Progenitor cell of endocrine pancreas (in vitro differentiated cells): Measurements from ENCODE around the gene PARP8. TPM values are rescaled to one million over a fixed set of nuclear protein-coding genes. Genes with fewer than 3 reads are reported as not detected.
"Not testable (repeated sequence)": the region's sequence is repeated elsewhere in the genome, so short reads cannot be mapped to it uniquely, and the experiment has no call there.

Source experiments
- DNase-seq: peaks from one replicate; pipeline ENCODE4 v3.0.0; 2021; ENCODE audit warnings: low spot score; ENCODE audit not compliant: unreplicated experiment
- H3K27ac Mint-ChIP-seq: 2 replicates; pipeline ENCODE4 v1.8.0; 2021; ENCODE audit warnings: mild to moderate bottlenecking, moderate library complexity, mixed read lengths
- H3K27me3 Mint-ChIP-seq: 2 replicates; pipeline ENCODE4 v1.8.0; 2021; ENCODE audit warnings: mixed read lengths
- H3K36me3 Mint-ChIP-seq: 2 replicates; pipeline ENCODE4 v1.8.0; 2022; ENCODE audit warnings: mixed read lengths; ENCODE audit not compliant: insufficient read depth
- H3K4me1 Mint-ChIP-seq: 2 replicates; pipeline ENCODE4 v1.8.0; 2021; ENCODE audit warnings: low read depth, mixed read lengths
- H3K4me3 Mint-ChIP-seq: 2 replicates; pipeline ENCODE4 v1.8.0; 2021; ENCODE audit warnings: low read depth, mild to moderate bottlenecking, moderate library complexity, mixed read lengths
- H3K9me3 Mint-ChIP-seq: 2 replicates; pipeline ENCODE4 v1.8.0; 2021; ENCODE audit warnings: low read depth, mixed read lengths
- CTCF ChIP-seq: fragments of 200-600 bp; sonication (generic); IDR thresholded peaks from one replicate; pipeline ENCODE4 v1.5.0; 2021; ENCODE audit warnings: antibody characterized with exemption, mild to moderate bottlenecking; ENCODE audit not compliant: unreplicated experiment
- long read RNA-seq: library from polyadenylated mRNA; unstranded; transcript quantifications from one replicate; pipeline ENCODE4 v2.0.0, GENCODE V29; 2020
- total RNA-seq: library from RNA; stranded (reverse); gene quantifications from 2 replicates; pipeline ENCODE4 v1.2.1, GENCODE V29; 2021

PARP8 gene
- total RNA-seq: 24.1 and 26.7 TPM in 2 replicates
- long read RNA-seq, full-length matches to known transcripts: 11 of 69 reads
- long read RNA-seq, partial matches to known transcripts: 33 of 69 reads
- long read RNA-seq, other reads (novel, unspliced or antisense): 25 of 69 reads

GRCh38 chr5:50666261-50667022 lies at the start of gene PARP8:
Gene PARP8, plus strand, starts transcription at chr5:50666637. Its CDS starts 459 bp downstream, at chr5:50667096.
- H3K27me3 Mint-ChIP-seq: peaks cover 7% of the 10 kb centered on the region
- peak within 1 kb of the TSS; percentile 98 for H3K4me3 Mint-ChIP-seq
- no peak for TF ChIP-seq CTCF
- H3K36me3 Mint-ChIP-seq: no peaks in the 10 kb centered on the region
- peaks cover 17% of the 10 kb centered on the region for H3K4me1 Mint-ChIP-seq
- peak; percentile 29 for DNase-seq
- no peaks in the 10 kb centered on the region for H3K9me3 Mint-ChIP-seq
- H3K27ac Mint-ChIP-seq: peak within 1 kb of the TSS; percentile 99

- H3K27me3 Mint-ChIP-seq: no peaks in the 10 kb centered on the region
- no peak overlapping the region for H3K4me3 Mint-ChIP-seq
- H3K27ac Mint-ChIP-seq: no peak overlapping the region
- no peaks in the 10 kb centered on the region for H3K4me1 Mint-ChIP-seq
- no peaks in the 10 kb centered on the region for H3K36me3 Mint-ChIP-seq
- no peak for DNase-seq
- H3K9me3 Mint-ChIP-seq: peaks cover 5% of the 10 kb centered on the region
- no peak for TF ChIP-seq CTCF
These were observed 42.8 kb upstream of the PARP8 start for GRCh38 chr5:50623666-50624065.

- not testable (repeated sequence) for H3K36me3 Mint-ChIP-seq, H3K4me3 Mint-ChIP-seq, DNase-seq, H3K4me1 Mint-ChIP-seq, H3K27me3 Mint-ChIP-seq, H3K27ac Mint-ChIP-seq, H3K9me3 Mint-ChIP-seq
These were observed 31.6 kb upstream of the PARP8 start for GRCh38 chr5:50634866-50635265.

- H3K4me3 Mint-ChIP-seq, H3K9me3 Mint-ChIP-seq, H3K4me1 Mint-ChIP-seq, H3K36me3 Mint-ChIP-seq, H3K27me3 Mint-ChIP-seq, H3K27ac Mint-ChIP-seq, DNase-seq: not testable (repeated sequence)
These were observed 28.9 kb upstream of the PARP8 start for GRCh38 chr5:50637576-50637975.

- Mint-ChIP-seq H3K36me3 (no peaks in the 10 kb centered on the region), H3K4me1 (peaks cover 2% of the 10 kb centered on the region), H3K27me3 (peaks cover 4% of the 10 kb centered on the region), H3K27ac (no peak overlapping the region), H3K9me3 (no peaks in the 10 kb centered on the region), H3K4me3 (no peak overlapping the region)
- no peak for TF ChIP-seq CTCF
- no peak for DNase-seq
These were observed 19.8 kb upstream of the PARP8 start for GRCh38 chr5:50646591-50646990.

- Mint-ChIP-seq H3K4me3 (no peak overlapping the region), H3K9me3 (no peaks in the 10 kb centered on the region), H3K4me1 (peaks cover 2% of the 10 kb centered on the region), H3K36me3 (no peaks in the 10 kb centered on the region), H3K27me3 (peaks cover 4% of the 10 kb centered on the region), H3K27ac (no peak overlapping the region)
- DNase-seq: no peak
- no peak for TF ChIP-seq CTCF
These were observed 18.7 kb upstream of the PARP8 start for GRCh38 chr5:50647726-50648125.
